Lower leg skin (tissue), 4 donors: Measurements from ENCODE around the gene TRIM10. TPM values are rescaled to one million over a fixed set of nuclear protein-coding genes. Genes with fewer than 3 reads are reported as not detected.
"Not testable (repeated sequence)": the region's sequence is repeated elsewhere in the genome, so short reads cannot be mapped to it uniquely, and the experiment has no call there.

Experiments used
- DNase-seq, 2 donors: peaks; one replicate each; pipeline ENCODE4 v3.0.0-alpha.2; 2019; ENCODE audit warnings: low spot score in 2 of 2
- H3K4me3 ChIP-seq: fragments of 200-600 bp; sonication (generic); 2 replicates; pipeline ENCODE4 v1.5.1; 2017; ENCODE audit warnings: mild to moderate bottlenecking, low read depth; ENCODE audit not compliant: poor library complexity, severe bottlenecking
- POLR2A ChIP-seq, 2 donors: fragments of 450-650 bp; IDR thresholded peaks; one replicate each; pipeline ENCODE4 v1.6.1; 2016 to 2017; ENCODE audit warnings: antibody characterized with exemption in 2 of 2, mild to moderate bottlenecking in 1 of 2, moderate library complexity in 1 of 2
- WGBS, 2 donors: methylation state at CpG; one replicate each; pipeline ENCODE4 v1.1.5; 2018; 5-methylcytosine and 5-hydroxymethylcytosine counted together
- intact Hi-C: fragments of 100-400 bp; cut with DNase I; formaldehyde crosslinking; loops from one replicate; pipeline ENCODE4 v1.15.0; 2023; ENCODE audit warnings: low total_unique reads
- total RNA-seq, 4 donors: library from RNA; depleted of rRNA; stranded (reverse); fragments of >200 nt; gene quantifications; one replicate each; pipeline ENCODE4 v1.1.0, GENCODE V29; 2016
- TF ChIP-seq, protein P1 (sequence below), 3 donors: fragments of 450-650 bp; IDR thresholded peaks; one replicate each; pipeline ENCODE4 v1.5.1; 2016; ENCODE audit warnings: antibody characterized with exemption in 3 of 3, mild to moderate bottlenecking in 3 of 3, moderate library complexity in 2 of 3

Gene TRIM10
- total RNA-seq, 4 donors from 2014 or later: 0.13 to 1.1 (median 0.64) TPM

DNA sequence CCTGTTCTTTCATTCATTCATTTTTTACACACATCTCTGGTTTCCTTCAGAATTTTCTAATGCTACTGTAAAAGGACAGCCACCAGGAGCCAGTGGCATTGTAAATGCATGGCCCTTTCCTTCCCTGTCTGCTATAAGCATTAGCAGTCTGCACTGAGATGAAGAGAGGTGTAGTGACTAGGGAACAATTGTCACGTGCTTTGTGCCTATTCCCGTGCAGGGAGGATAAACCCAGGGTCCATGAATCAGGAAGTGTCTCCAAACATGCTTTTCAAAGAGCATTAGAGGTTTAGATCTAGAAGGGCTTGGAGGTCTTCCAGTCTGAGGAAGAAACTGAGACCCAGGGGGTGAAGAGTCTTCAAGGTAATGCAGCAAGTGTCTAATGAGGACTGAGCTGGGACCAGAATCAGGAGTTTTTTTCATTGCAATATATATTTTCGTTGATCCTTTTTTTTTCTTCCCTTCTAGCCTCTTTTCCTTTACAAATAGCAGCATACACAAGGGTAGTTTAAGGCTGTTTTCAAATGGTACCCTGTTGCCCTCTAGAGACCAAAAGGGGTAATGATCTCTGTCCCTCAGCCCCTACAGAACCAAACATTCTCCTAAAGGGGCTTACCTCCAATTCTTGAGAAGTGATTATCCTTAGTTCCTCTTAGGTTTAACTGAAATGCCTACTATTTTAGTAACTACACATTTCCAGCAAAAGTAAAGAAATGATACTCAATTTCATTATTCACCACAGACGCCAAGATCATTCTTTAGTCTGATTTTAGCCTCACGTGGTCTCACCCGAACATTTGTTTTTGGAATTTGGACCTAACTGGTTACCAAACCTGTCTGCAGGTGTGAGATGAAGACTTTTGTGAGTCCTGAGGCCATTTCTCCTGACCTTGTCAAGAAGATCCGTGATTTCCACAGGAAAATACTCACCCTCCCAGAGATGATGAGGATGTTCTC is 8.9 kb upstream of the TRIM10 start:
- intact Hi-C loops: no loop called here
- 20 to 25% methylated on average over 7 of the region's 7 CpGs for WGBS, 2 donors
- no peak for DNase-seq

DNA sequence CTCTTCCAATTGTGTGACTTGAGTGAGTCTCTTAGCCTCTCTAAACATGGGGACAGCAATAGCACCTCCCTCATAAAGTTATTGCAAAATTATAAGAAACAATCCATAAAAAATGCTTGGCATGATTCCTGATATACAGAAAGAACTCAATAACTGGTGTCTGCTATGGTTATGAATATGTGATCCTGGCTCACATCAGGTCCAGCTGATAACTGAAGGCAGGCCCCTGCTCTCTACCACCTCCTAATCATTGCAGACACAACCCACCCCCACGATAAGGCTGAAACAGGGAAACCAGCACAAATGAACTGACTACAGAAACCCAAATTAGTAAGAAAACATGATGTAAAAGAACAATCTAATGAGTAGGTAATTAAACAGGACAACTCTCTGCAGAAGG is 7.7 kb upstream of the TRIM10 start:
- 60 to 78% methylated on average over 1 of the region's 1 CpG for WGBS, 2 donors
- TF ChIP-seq, protein P1, sequence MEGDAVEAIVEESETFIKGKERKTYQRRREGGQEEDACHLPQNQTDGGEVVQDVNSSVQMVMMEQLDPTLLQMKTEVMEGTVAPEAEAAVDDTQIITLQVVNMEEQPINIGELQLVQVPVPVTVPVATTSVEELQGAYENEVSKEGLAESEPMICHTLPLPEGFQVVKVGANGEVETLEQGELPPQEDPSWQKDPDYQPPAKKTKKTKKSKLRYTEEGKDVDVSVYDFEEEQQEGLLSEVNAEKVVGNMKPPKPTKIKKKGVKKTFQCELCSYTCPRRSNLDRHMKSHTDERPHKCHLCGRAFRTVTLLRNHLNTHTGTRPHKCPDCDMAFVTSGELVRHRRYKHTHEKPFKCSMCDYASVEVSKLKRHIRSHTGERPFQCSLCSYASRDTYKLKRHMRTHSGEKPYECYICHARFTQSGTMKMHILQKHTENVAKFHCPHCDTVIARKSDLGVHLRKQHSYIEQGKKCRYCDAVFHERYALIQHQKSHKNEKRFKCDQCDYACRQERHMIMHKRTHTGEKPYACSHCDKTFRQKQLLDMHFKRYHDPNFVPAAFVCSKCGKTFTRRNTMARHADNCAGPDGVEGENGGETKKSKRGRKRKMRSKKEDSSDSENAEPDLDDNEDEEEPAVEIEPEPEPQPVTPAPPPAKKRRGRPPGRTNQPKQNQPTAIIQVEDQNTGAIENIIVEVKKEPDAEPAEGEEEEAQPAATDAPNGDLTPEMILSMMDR (IDR thresholded peaks at IDR 0.05): no peak
- no peak for TF ChIP-seq POLR2A (IDR thresholded peaks at IDR 0.05)
- H3K4me3 ChIP-seq: no peak overlapping the region
- DNase-seq: no peak
- intact Hi-C loops: no loop called here

More for the DNA sequence above, 8.9 kb upstream of the TRIM10 start:
- H3K4me3 ChIP-seq: no peak overlapping the region
- TF ChIP-seq, protein P1 (IDR thresholded peaks at IDR 0.05): no peak
- TF ChIP-seq POLR2A (IDR thresholded peaks at IDR 0.05): no peak

DNA sequence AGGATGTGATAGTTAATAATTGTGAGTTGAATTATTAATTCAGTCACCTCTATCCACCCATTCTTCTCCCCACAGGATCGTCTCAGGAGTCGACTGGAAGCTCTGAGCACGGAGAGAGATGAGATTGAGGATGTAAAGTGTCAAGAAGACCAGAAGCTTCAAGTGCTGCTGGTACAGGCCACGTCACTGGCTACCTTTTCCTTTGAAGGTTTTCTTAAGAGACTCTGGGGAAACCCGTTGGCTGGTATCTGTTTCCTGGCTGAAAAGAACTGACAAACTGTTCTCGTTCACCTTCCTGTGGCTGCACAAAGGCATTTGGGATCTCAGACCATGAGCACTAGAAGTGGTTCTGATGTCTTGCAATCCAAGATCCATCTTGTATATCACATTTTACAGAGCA is 6.1 kb upstream of the TRIM10 start:
- no peak for TF ChIP-seq POLR2A (IDR thresholded peaks at IDR 0.05)
- TF ChIP-seq, protein P1 (IDR thresholded peaks at IDR 0.05): no peak
- 66 to 70% methylated on average over 6 of the region's 6 CpGs for WGBS, 2 donors
- no peak for DNase-seq
- H3K4me3 ChIP-seq: no peak overlapping the region
- intact Hi-C loops: no loop called here

DNA sequence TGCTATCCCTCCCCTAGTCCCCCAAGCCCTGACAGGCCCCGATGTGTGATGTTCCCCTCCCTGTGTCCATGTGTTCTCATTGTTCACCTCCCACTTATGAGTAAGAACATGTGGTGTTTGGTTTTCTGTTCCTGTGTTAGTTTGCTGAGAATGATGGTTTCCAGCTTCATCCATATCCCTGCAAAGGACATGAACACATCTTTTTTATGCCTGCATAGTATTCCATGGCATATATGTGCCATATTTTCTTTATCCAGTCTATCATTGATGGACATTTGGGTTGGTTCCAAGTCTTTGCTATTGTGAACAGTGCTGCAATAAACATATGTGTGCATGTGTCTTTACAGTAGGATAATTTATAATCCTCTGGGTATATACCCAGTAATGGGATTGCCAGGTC is 4.2 kb upstream of the TRIM10 start:
- DNase-seq, H3K4me3 ChIP-seq, intact Hi-C loops: not testable (repeated sequence)
- WGBS, 2 donors: 69 to 90% methylated on average over 1 of the region's 1 CpG

DNA sequence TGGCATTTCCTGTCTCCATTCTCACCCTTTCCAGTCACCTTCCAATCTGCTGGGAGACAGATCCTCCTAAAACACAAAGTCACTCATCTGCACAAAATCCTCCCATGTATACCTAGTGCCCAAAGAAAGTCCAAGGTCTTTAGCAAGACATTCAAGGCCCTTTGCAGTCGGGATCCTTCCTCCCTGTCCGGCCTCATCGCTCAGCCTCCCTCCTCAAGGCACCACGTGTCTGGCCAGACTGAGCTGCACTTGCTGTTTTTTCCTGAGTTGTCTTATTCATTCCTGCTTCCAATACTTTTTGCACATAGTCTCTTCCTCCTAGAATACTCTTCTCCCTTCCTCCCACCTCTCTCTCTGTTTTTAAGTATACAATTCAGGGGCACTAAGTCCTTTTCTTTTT is 3.7 kb upstream of the TRIM10 start:
- no peak for DNase-seq
- no peak overlapping the region for H3K4me3 ChIP-seq
- no peak for TF ChIP-seq POLR2A (IDR thresholded peaks at IDR 0.05)
- TF ChIP-seq, protein P1 (IDR thresholded peaks at IDR 0.05): no peak
- WGBS, 2 donors: 88 to 89% methylated on average over 4 of the region's 4 CpGs
- intact Hi-C loops: no loop called here

DNA sequence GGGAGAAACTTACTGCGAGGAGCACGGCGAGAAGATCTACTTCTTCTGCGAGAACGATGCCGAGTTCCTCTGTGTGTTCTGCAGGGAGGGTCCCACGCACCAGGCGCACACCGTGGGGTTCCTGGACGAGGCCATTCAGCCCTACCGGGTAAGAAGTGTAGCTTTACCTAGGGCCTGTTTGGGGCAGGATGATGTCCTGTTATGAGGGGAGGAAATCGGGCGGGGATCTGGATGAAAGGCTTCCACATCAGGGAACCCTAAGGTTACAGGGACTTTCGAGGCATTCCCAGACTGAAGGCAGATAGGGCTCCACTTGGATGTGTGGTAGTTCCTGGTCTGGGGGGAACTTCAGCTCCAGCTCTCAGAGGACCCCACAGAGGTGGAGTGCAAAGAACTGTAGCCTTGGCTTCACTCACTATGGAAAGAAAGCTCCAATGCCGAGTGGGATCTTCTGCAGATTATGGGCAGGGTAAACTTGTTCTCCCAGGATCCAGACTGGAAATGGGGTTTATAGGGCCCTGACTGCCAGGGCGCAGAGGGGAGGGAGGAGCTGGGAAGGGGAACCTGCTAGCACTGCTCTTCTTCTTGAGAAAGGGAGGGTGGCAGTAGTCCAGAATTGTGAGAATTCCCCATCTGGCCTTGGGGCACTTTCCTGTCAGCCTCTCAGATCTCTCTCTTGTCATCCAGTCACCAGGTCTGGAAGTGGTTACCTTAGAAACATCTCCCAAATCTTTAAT is 3.1 kb upstream of the TRIM10 start:
- TF ChIP-seq, protein P1 (IDR thresholded peaks at IDR 0.05): no peak
- no peak for TF ChIP-seq POLR2A (IDR thresholded peaks at IDR 0.05)
- WGBS, 2 donors: 84% methylated on average over 16 of the region's 16 CpGs
- no peak for DNase-seq
- no peak overlapping the region for H3K4me3 ChIP-seq
- intact Hi-C loops: no loop called here
